IPS-18c (cell line): ENCODE results near the gene KLLN.
"Not testable (repeated sequence)": the region's sequence is repeated elsewhere in the genome, so short reads cannot be mapped to it uniquely, and the experiment has no call there.

Experiments
- H3K4me3 ChIP-seq: 2 replicates; pipeline ENCODE4 v1.7.0; 2013; ENCODE audit warnings: low read depth, mild to moderate bottlenecking, low read length, moderate library complexity; ENCODE audit not compliant: insufficient read depth
- H3K9me3 ChIP-seq: one replicate; pipeline ENCODE4 v1.6.1; 2013; ENCODE audit warnings: mild to moderate bottlenecking, low read length, moderate library complexity; ENCODE audit not compliant: control insufficient read depth, insufficient read depth

The KLLN gene

GRCh38 chr10:87863053-87863943 lies at the start of gene KLLN, which contains the start of gene PTEN:
TSS of gene KLLN (minus strand) at chr10:87863533. CDS start at chr10:87862487, 1,046 bp downstream.
TSS of gene PTEN (plus strand) at chr10:87863625. CDS start at chr10:87864470, 845 bp downstream.
- Histone ChIP-seq H3K4me3 (peak within 1 kb of the TSS; percentile 97), H3K9me3 (no peaks in the 10 kb centered on the region)

GRCh38 chr10:87903396-87903795 lies 40.1 kb upstream of the KLLN start:
- not testable (repeated sequence) for H3K9me3 ChIP-seq, H3K4me3 ChIP-seq

GRCh38 chr10:87897957-87898356 lies 34.6 kb upstream of the KLLN start:
- H3K9me3 ChIP-seq, H3K4me3 ChIP-seq: not testable (repeated sequence)

- no peaks in the 10 kb centered on the region for H3K9me3 ChIP-seq
- H3K4me3 ChIP-seq, result no peak overlapping the region
Observed at GRCh38 chr10:87896216-87896615, 32.9 kb upstream of the KLLN start.

- Histone ChIP-seq H3K4me3 (no peak overlapping the region), H3K9me3 (no peaks in the 10 kb centered on the region)
Observed at GRCh38 chr10:87895430-87895829, 32.1 kb upstream of the KLLN start.

GRCh38 chr10:87887548-87888289 lies 24.4 kb upstream of the KLLN start:
- Histone ChIP-seq H3K4me3 (no peak overlapping the region; the same call in 1 of the 2 replicates), H3K9me3 (no peaks in the 10 kb centered on the region)

GRCh38 chr10:87887146-87887545 lies 23.8 kb upstream of the KLLN start:
- Histone ChIP-seq H3K4me3 (no peak overlapping the region), H3K9me3 (no peaks in the 10 kb centered on the region)

- peak overlapping the region; percentile 9; the same call in 1 of the 2 replicates for H3K4me3 ChIP-seq
- no peaks in the 10 kb centered on the region for H3K9me3 ChIP-seq
Observed at GRCh38 chr10:87886635-87887034, 23.3 kb upstream of the KLLN start.

GRCh38 chr10:87882555-87883294 lies 19.4 kb upstream of the KLLN start:
- Histone ChIP-seq H3K4me3 (no peak overlapping the region), H3K9me3 (no peaks in the 10 kb centered on the region)

- H3K4me3 ChIP-seq, H3K9me3 ChIP-seq: not testable (repeated sequence)
Observed at GRCh38 chr10:87881373-87882059, 18.2 kb upstream of the KLLN start.

- no peaks in the 10 kb centered on the region for H3K9me3 ChIP-seq
- no peak overlapping the region for H3K4me3 ChIP-seq
Observed at GRCh38 chr10:87880336-87880735, 17.0 kb upstream of the KLLN start.

GRCh38 chr10:87878664-87879459 lies 15.5 kb upstream of the KLLN start:
- Histone ChIP-seq H3K9me3 (no peaks in the 10 kb centered on the region), H3K4me3 (no peak overlapping the region)

GRCh38 chr10:87875929-87876571 lies 12.7 kb upstream of the KLLN start:
- Histone ChIP-seq H3K9me3 (no peaks in the 10 kb centered on the region), H3K4me3 (no peak overlapping the region)

- H3K9me3 ChIP-seq, result no peaks in the 10 kb centered on the region
- H3K4me3 ChIP-seq, result no peak overlapping the region
Observed at GRCh38 chr10:87873656-87874055, 10.3 kb upstream of the KLLN start.

GRCh38 chr10:87872828-87873227 lies 9.5 kb upstream of the KLLN start:
- no peak overlapping the region for H3K4me3 ChIP-seq
- H3K9me3 ChIP-seq, result no peaks in the 10 kb centered on the region
